Measurements from ENCODE around the gene TBL3.
"Not testable (repeated sequence)": the region's sequence is repeated elsewhere in the genome, so short reads cannot be mapped to it uniquely, and the experiment has no call there.

The TBL3 gene

GRCh38 chr16:1942810-1943726 is 28.8 kb upstream of the TBL3 start, which contains the start of gene MSRB1:
Gene MSRB1 (minus strand): TSS chr16:1943199. CDS start chr16:1943156, 43 bp downstream.
- DNase-seq (ENCODE audit: low spot score) = peak; percentile 99

- no peak for DNase-seq (ENCODE audit: low spot score)
These were observed 27.1 kb upstream of the TBL3 start for GRCh38 chr16:1944612-1945199.

- DNase-seq (ENCODE audit: low spot score) = no peak
These were observed 26.1 kb upstream of the TBL3 start for GRCh38 chr16:1945559-1946391.

- no peak for DNase-seq (ENCODE audit: low spot score)
These were observed 25.1 kb upstream of the TBL3 start for GRCh38 chr16:1946495-1947368.

DNA sequence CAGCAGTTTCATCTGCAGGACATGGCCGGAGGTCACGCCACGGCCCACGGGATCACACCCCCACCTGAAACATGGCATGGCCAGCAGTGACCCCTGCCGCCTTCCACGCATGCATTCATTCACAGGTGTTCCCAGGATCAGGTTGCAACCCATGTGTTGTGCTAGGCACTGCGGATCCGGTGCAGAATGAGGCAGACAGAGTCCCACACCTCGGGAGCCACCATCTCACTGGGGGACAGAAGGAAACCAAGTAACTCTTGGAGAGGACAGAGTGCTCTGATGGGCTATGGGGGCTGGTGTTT is 24.5 kb upstream of the TBL3 start:
- no peak for DNase-seq (ENCODE audit: low spot score)

DNA sequence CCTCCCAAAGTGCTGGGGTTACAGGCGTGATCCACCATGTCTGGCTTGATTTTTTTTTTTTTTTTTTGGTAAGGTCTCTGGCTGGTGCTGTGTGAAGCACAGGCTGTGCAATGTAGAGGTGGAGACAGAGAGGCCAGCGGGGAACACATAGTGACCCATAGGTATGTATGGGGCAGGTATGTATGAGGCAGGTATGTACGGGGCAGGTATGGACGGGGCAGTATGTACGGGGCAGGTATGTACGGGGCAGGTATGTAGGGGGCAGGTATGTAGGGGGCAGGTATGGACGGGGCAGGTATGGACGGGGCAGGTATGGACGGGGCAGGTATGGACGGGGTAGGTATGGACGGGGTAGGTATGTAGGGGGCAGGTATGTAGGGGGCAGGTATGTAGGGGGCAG is 22.3 kb upstream of the TBL3 start:
- no peak for DNase-seq (ENCODE audit: low spot score)

DNA sequence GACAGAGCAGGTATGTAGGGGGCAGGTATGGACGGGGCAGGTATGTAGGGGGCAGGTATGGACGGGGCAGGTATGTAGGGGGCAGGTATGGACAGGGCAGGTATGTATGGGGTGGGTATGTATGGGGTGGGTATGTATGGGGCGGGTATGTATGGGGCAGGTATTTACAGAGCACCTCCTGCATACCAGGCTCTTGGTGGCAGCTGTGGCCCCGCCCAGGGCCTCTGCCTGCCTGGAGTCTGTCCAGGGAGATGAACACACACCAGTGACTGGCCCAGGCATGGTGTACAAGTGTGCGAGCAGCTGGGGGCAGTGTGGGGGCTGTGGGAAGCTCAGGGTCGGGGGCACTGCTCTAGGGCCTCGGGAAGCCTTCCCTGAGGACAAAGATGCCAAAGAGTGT is 21.8 kb upstream of the TBL3 start:
- no peak for DNase-seq (ENCODE audit: low spot score)

DNA sequence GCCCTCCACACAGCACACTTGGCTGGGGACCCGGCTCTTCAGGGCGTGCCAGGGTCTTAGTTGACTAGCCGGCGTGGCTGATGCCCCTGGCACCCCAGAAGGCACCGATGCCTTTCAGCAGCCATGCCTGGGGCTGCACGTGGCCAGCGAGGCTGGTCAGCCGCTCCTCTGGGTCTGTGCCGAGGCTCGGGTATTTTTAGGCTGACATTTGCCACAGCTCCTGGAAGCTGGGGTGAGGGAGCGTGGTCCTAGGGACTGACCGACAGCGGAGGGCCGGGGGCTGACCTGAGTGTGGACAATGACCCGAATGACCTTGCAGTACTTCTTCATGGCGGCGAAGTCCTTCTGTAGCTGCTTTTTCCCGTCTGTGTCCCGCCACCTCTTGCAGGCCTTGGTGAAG is 21.3 kb upstream of the TBL3 start:
- no peak for DNase-seq (ENCODE audit: low spot score)

DNA sequence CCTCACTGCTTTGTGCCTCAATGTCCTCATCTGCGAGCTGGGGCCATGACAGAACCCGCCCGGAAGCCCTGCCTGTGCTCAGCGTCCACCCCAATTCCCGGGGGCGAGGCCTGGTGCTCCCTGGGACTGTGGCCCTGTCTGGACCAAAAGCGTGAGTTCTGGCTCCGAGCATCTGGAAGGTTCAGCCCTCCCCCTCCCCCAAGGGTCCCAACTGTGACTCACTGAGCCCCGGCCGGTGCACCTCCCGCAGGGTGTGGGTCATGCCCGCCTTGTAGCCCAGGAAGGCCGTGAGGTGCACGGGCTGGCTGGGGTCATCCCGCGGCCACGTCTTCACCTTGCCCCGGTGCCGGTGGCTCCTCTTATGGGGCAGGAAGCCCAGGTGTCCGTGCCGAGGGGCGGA is 18.1 kb upstream of the TBL3 start:
- DNase-seq (ENCODE audit: low spot score) = no peak

- not testable (repeated sequence) for DNase-seq (ENCODE audit: low spot score)
These were observed 14.3 kb upstream of the TBL3 start for GRCh38 chr16:1957434-1958142.

DNA sequence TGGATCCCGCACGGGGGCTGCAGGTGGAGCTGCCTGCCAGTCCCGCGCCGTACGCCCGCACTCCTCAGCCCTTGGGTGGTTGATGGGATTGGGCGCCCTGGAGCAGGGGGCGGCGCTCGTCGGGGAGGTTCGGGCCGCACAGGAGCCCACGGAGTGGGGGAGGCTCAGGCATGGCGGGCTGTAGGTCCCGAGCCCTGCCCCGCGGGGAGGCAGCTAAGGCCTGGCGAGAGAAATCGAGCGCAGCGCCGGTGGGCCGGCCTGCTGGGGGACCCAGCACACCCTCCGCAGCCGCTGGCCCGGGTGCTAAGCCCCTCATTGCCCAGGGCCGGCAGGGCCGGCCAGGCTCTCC is 13.7 kb upstream of the TBL3 start:
- DNase-seq (ENCODE audit: low spot score) = not testable (repeated sequence)

DNA sequence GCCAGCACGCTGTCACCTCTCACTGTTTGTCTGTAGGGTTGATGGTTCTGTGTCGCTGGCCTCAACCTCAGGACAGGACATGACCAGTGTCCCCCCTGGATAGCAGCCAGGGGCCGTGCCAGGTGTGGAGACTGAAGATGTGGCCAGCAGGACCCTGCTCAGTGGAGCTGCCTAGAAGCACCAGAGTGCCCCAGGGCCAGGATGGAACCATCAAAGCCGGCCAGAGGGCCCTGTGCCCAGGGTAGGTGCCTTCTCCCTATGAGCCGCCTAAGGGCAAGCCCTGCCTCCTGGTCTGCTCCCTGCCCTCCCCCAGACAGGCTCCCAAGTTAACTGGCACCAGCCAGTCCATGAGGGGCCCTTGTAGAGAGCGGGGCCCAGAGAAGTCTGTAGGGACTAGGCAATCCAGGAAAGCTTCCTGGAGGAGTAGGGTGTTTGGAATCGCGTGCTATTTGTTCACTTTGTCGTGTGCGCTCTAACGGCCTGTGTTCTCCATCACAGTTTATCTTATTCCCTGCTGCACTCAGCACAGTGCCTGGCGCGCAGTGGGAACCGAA is 13.1 kb upstream of the TBL3 start:
- DNase-seq (ENCODE audit: low spot score) = no peak

DNA sequence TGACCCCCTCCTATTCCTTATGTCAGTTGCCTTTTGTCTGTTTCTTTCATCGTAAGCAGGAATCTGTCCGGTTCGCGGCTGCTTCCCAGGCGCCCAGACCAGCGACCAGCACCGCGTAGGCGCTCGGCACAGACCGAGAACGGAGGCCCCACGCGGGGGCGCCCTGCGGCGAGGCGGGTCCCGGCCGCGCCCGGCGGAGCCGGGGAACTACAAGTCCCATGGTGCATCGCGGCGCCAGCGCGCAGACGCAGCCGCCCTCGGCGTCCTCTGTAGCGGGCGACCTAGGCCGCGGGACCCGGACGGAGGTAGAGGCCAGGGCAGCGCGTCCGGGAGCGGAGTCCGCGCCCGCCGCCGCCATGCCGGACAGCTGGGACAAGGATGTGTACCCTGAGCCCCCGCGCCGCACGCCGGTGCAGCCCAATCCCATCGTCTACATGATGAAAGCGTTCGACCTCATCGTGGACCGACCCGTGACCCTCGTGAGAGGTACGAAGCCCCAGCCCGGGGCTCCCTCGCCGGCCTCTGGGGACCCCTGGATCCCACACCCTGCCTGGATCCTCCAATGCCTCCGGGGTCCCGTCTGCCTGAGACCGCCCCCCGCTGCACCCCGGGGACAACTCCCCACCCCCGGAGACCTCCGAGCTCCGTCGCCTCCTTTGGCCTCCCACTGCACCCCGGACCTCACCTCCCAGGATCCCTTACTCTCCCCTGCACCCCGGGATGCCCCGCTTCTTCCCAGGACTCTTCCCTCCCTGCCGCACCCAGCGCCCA is 12.4 kb upstream of the TBL3 start, which contains the start of gene NDUFB10:
NDUFB10 (plus strand) TSS at position 270 of the 771 bp plus-strand sequence; CDS start at position 357, 87 bp downstream.
- DNase-seq (ENCODE audit: low spot score) = peak; percentile 83

- peak; percentile 82 for DNase-seq (ENCODE audit: low spot score)
These were observed 10.9 kb upstream of the TBL3 start for GRCh38 chr16:1960665-1961630.

- DNase-seq (ENCODE audit: low spot score) = peak; percentile 57
These were observed 10.2 kb upstream of the TBL3 start for GRCh38 chr16:1961651-1962067.

- DNase-seq (ENCODE audit: low spot score) = not testable (repeated sequence)
These were observed 9.4 kb upstream of the TBL3 start for GRCh38 chr16:1962161-1963153.

DNA sequence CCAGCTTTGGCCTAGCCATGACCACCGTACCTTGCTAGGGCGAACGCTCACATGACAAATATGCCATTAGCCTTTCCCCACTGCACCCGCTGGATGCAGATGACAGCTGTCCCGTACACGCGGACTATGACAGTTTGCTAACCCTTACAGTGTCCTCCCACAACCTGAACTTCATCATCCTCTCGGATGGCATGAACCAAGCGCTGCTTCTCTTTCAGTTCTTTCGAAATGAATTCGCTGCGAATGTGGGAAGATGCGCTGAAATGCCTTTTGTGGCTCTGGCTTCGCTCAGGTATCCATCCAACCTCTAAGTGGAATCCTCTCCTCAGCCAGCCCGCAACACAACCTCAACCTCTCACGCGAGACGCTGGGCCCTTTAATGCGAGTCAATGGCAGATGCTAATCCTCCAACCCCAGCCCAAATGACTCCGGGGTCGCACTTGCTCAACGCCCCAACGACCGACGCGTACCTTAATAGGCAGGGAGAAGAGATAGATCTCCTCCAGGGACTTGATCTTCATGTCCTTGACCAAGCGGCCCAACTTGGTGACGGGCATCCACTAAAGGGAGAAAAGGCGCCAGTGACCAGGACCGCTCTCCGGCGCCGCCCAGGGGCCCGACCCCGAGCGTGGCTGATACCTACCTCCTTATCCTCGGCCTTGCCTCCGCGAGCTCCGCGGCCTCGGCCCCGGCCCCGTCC is 7.9 kb upstream of the TBL3 start:
- peak; percentile 52 for DNase-seq (ENCODE audit: low spot score)
